Activated CD4-positive, alpha-beta memory T cell treated with anti-CD3 and anti-CD28 coated beads, Interleukin-2, amount 10 ng/mL, durations not matched to agents 7 days and 5 days (primary cell): ENCODE data around the gene NDUFAB1. TPM values are rescaled to one million over a fixed set of nuclear protein-coding genes. Genes with fewer than 3 reads are reported as not detected.
"Not testable (repeated sequence)": the region's sequence is repeated elsewhere in the genome, so short reads cannot be mapped to it uniquely, and the experiment has no call there.

Source experiments
- CTCF ChIA-PET: fragments of 350-600 bp; sonication (Branson Sonifier 250); formaldehyde crosslinking; loops from one replicate; lab custom pipeline; 2021; ENCODE audit warnings: antibody characterized with exemption, inconsistent platforms; lab: Charles Lee
- POLR2A ChIA-PET: fragments of 350-600 bp; sonication (Branson Sonifier 250); formaldehyde crosslinking; loops from one replicate; lab custom pipeline; 2021; ENCODE audit warnings: antibody characterized with exemption; lab: Charles Lee
- DNase-seq: peaks from one replicate; pipeline ENCODE4 v3.0.0-alpha.2; 2020
- H3K27ac Mint-ChIP-seq: one replicate; pipeline ENCODE4 v1.8.0; 2021; ENCODE audit warnings: mild to moderate bottlenecking, mixed read lengths
- H3K27me3 Mint-ChIP-seq: one replicate; pipeline ENCODE4 v1.8.0; 2021; ENCODE audit warnings: mixed read lengths
- H3K36me3 Mint-ChIP-seq: one replicate; pipeline ENCODE4 v1.8.0; 2021; ENCODE audit warnings: low read depth, mixed read lengths
- H3K4me1 Mint-ChIP-seq: one replicate; pipeline ENCODE4 v1.8.0; 2021; ENCODE audit warnings: mixed read lengths
- H3K4me3 Mint-ChIP-seq: one replicate; pipeline ENCODE4 v1.8.0; 2021; ENCODE audit warnings: mild to moderate bottlenecking, mixed read lengths
- H3K9me3 Mint-ChIP-seq: one replicate; pipeline ENCODE4 v1.8.0; 2021; ENCODE audit warnings: mixed read lengths
- total RNA-seq, 2 experiments: library from RNA; stranded (reverse); gene quantifications; one replicate each; pipeline ENCODE4 v1.2.3, GENCODE V29; 2021

The NDUFAB1 gene
- total RNA-seq, 2 experiments from 2014 or later, result 79.8 to 81.1 TPM

DNA sequence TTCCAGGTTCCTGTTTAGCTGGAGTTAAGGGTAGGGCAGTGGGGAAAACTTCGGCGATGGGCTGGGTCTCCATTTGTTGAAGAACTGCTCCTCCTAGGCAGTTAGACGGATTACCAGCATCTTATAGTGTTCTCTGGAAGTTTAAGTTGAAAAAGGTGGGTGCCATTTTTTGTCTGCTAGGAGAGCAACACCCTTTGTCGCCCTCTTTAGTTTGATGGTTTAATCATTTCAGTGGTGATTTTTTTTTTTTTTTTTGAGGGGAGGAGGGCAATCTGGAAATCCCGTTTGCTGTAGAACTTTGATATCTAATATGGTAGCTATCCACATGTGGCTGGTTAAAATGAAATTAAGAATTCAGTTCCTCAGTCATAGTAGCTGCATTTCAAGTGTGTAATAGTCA, 34.5 kb downstream of the NDUFAB1 start:
- H3K4me1 Mint-ChIP-seq, result peaks cover 33% of the 10 kb centered on the region
- no peak overlapping the region for H3K27ac Mint-ChIP-seq
- ChIA-PET CTCF (interaction anchor here (0.9 kb wide), 1 partner anchor 57 kb away, joined by 3 read pairs; no protein-coding TSS in a partner anchor), POLR2A (interaction anchor here (1.3 kb wide), 1 partner anchor 35 kb away, joined by 3 read pairs; the partner anchor contains the start of gene NDUFAB1)
- no peaks in the 10 kb centered on the region for H3K27me3 Mint-ChIP-seq
- no peaks in the 10 kb centered on the region for H3K9me3 Mint-ChIP-seq
- peaks cover 52% of the 10 kb centered on the region for H3K36me3 Mint-ChIP-seq
- no peak overlapping the region for H3K4me3 Mint-ChIP-seq
- no peak for DNase-seq

DNA sequence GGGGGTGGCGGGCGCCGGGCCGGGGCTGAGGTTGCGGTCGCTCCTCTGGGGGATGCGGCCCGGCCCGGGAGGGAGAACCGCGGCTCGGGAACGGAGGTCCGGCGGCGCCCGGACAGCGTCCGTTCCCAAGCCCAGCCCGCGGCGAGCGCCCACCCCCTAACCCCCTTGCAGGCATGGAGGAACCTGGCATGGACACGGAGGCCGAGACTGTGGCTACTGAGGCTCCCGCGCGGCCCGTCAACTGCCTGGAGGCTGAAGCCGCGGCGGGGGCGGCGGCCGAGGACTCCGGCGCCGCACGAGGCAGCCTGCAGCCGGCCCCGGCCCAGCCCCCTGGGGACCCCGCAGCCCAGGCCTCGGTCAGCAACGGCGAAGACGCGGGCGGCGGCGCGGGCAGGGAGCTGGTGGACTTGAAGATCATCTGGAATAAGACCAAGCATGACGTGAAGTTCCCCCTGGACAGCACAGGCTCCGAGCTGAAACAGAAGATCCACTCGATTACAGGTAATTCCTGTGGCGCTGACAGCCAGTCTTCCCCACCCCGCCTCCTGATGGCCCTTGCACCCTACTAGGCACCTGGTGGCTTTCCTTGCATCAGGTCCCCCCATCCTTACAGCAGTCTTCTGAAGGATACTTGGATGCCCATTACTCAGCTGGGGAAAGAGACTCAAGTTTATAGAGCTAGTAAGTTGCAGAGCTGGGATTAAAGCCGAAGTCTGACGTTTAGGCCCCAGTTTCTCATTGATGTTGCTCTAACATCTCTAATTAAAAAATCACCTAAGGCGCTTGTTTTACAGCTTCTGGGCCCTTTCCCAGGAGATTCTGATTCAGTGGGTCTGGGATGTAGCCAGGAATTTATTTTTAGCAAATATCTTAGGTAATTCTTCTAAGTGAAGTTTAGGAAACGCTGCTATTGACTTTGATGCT, 38.1 kb downstream of the NDUFAB1 start:
- Mint-ChIP-seq H3K4me3 (peak overlapping the region; percentile 87), H3K9me3 (no peaks in the 10 kb centered on the region), H3K4me1 (peaks cover 45% of the 10 kb centered on the region), H3K27me3 (no peaks in the 10 kb centered on the region), H3K36me3 (peaks cover 33% of the 10 kb centered on the region), H3K27ac (peak overlapping the region; percentile 81)
- ChIA-PET CTCF (interaction anchor here (0.6 to 2.7 kb wide), 14 partner anchors 11 to 284 kb away, joined by 3 to 17 read pairs (median 4); partner anchors contain the start of genes COG7, NDUFAB1 and PLK1), POLR2A (interaction anchor here (0.7 to 3.3 kb wide), 14 partner anchors 11 to 1172 kb away, joined by 3 to 23 read pairs (median 4); partner anchors contain the start of genes COG7, DCTN5, GGA2 and PALB2)
- DNase-seq, result peak; percentile 28

DNA sequence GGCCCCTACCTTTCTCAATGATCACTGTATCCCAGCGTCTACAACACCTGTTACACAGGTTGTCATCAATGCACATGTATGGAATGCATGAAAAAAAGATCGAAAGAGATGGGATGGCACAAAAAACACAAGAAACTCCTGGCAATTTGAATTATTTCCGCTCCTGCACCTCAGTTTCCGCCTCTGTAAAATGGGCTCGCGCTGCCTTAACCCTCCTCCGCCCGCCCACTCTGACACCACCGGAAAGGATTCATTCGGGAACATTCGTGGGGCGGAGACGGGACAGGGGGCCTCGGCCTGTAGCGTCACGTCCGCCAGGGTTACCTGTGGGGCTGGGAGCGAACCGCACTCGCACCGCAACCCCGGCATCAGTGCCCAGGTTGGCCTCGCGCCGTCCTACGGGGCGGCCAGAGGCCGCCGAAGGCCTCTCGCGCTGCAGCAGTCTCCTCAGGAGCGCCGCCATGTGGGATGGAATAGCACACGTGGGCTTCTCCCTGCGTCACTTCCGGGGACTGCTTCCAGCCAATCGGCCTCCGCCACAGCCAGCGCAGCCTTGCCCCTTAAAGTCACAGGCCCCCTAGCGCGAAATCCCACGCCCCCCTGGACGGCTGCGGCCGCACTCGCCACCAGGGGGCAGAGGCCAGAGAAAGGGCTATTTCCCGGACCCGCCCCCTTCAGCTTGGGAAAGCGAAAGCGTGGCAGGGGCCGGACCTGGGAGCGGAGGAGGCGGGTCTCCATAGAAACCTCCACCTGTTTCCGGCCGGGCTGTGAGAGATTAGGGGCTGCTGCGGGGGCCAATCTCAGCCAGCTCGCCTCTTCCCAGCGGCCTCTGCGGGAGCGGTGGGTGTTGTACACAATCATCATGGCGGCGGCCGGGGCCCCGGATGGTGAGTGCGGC, 39.0 kb downstream of the NDUFAB1 start, which contains the start of the genes EARS2 and UBFD1:
TSS of gene EARS2 (minus strand) at position 470 of the 898 bp plus-strand sequence. CDS start at position 463, 7 bp downstream.
TSS of gene UBFD1 (plus strand) at position 847 of the 898 bp plus-strand sequence. CDS start at position 863, 16 bp downstream.
- no peaks in the 10 kb centered on the region for H3K9me3 Mint-ChIP-seq
- peak within 1 kb of the TSS; percentile 87 for H3K4me3 Mint-ChIP-seq
- peak within 1 kb of the TSS; percentile 81 for H3K27ac Mint-ChIP-seq
- peak; percentile 97 for DNase-seq
- no peaks in the 10 kb centered on the region for H3K27me3 Mint-ChIP-seq
- ChIA-PET CTCF (interaction anchor here (0.7 to 2.7 kb wide), 12 partner anchors 11 to 121 kb away, joined by 3 to 17 read pairs (median 4); partner anchors contain the start of genes COG7, NDUFAB1 and PLK1), POLR2A (interaction anchor here (0.7 to 3.3 kb wide), 15 partner anchors 12 to 1173 kb away, joined by 3 to 23 read pairs (median 4); partner anchors contain the start of genes DCTN5, GGA2, PALB2 and TNRC6A)
- peaks cover 25% of the 10 kb centered on the region for H3K36me3 Mint-ChIP-seq
- H3K4me1 Mint-ChIP-seq, result peaks cover 45% of the 10 kb centered on the region

DNA sequence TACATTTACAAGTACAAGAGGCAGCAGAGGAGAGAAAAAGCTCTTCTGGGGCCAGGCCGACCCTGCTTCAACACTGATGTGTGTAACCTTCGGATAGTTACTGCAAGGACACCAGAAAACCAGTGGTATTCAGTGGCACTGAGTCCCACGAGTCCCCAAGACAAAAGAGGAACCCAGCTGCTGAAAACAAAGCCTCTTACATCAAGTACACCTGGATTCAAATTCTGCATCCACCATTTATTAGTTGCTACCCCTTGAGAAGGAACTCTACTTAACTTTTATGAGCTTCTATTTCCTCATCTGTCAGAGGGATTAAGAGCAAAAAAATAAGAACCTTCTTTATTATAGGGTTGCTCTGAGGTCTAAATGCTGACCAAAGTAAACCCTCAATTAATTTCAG, 41.6 kb downstream of the NDUFAB1 start:
- H3K27me3 Mint-ChIP-seq, result no peaks in the 10 kb centered on the region
- DNase-seq, result no peak
- peaks cover 14% of the 10 kb centered on the region for H3K36me3 Mint-ChIP-seq
- POLR2A ChIA-PET, result interaction anchor here (0.7 to 1.8 kb wide), 3 partner anchors 9 to 51 kb away, joined by 3 to 9 read pairs (median 3); partner anchors contain the start of gene GGA2
- peaks cover 32% of the 10 kb centered on the region for H3K4me1 Mint-ChIP-seq
- H3K27ac Mint-ChIP-seq, result no peak overlapping the region
- no peaks in the 10 kb centered on the region for H3K9me3 Mint-ChIP-seq
- H3K4me3 Mint-ChIP-seq, result no peak overlapping the region
- CTCF ChIA-PET, result interaction anchor here (1.6 to 1.8 kb wide), 2 partner anchors 119 to 121 kb away, joined by 5 to 7 read pairs; no protein-coding TSS in a partner anchor

DNA sequence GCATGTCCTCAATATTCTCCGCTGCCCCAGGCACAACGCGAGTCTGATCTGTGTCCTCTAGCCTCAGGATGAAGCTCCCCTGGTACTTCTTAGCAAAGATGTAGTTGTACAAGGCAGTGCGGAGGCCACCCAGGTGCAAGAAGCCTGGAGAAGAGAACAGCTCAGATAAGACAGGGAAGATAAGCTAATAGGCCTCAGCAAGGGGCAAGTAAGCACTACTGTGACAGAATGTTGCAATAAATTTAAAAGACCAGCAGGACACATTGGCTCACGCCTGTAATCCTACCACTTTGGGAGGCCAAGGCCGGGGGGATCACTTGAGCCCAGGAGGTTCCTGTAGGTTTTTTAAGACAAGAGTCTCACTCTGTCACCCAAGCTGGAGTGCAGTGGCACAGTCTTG, 44.0 kb downstream of the NDUFAB1 start:
- Mint-ChIP-seq H3K4me3 (no peak overlapping the region), H3K36me3 (peaks cover 15% of the 10 kb centered on the region), H3K27ac (no peak overlapping the region), H3K27me3 (no peaks in the 10 kb centered on the region), H3K4me1 (peaks cover 18% of the 10 kb centered on the region), H3K9me3 (no peaks in the 10 kb centered on the region)
- no peak for DNase-seq
- POLR2A ChIA-PET, result no interaction called here
- CTCF ChIA-PET, result interaction anchor here (1.0 kb wide), 1 partner anchor 118 kb away, joined by 3 read pairs; no protein-coding TSS in a partner anchor

DNA sequence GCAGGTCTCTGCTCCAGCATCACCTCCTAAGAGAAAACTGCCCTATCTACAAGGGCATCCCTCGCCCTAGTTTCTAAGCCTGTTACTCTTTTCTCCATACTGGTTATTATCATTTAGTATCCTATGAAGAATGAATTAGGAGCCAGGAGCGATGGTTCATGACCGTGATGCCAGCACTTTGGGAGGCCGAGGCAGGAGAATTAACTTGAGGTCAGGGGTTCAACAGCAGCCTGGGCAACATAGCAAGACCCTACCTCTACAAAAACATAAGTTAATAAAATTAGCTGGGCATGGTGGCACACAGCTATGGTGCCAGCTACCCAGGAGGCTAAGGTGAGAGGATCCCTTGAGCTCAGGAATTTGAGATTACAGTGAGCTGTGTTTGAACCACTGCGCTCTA, 46.2 kb downstream of the NDUFAB1 start:
- CTCF ChIA-PET, result interaction anchor here (1.2 kb wide), 1 partner anchor 10 kb away, joined by 3 read pairs; no protein-coding TSS in a partner anchor
- DNase-seq, result no peak
- POLR2A ChIA-PET, result no interaction called here
- H3K27me3 Mint-ChIP-seq, result no peaks in the 10 kb centered on the region
- H3K27ac Mint-ChIP-seq, result no peak overlapping the region
- peaks cover 22% of the 10 kb centered on the region for H3K36me3 Mint-ChIP-seq
- H3K9me3 Mint-ChIP-seq, result no peaks in the 10 kb centered on the region
- no peak overlapping the region for H3K4me3 Mint-ChIP-seq
- H3K4me1 Mint-ChIP-seq, result no peaks in the 10 kb centered on the region

DNA sequence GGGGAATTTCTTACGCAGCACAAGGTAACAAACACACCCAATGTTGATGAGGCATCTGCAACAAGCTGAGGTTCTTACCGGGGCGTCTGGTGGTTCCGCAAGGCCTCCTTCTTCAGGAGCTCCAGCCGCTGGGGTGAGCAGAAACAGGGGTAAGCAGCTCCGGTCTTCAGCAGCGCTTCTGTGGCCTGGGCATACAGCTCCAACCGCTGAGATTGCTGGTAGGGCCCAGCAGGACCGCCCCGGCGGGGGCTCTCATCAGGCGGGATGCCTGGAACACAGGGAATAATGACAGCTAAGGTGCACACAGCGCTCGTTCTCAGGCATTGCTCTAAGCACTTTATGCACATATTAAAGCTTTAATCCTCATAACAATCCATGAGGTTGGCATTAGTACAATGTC, 51.7 kb downstream of the NDUFAB1 start:
- H3K4me1 Mint-ChIP-seq, result no peaks in the 10 kb centered on the region
- DNase-seq, result no peak
- H3K27me3 Mint-ChIP-seq, result no peaks in the 10 kb centered on the region
- H3K9me3 Mint-ChIP-seq, result no peaks in the 10 kb centered on the region
- POLR2A ChIA-PET, result interaction anchor here (2.8 kb wide), 1 partner anchor 12 kb away, joined by 7 read pairs; the partner anchor contains the start of genes EARS2 and UBFD1
- H3K4me3 Mint-ChIP-seq, result no peak overlapping the region
- no peak overlapping the region for H3K27ac Mint-ChIP-seq
- H3K36me3 Mint-ChIP-seq, result peaks cover 21% of the 10 kb centered on the region
- CTCF ChIA-PET, result interaction anchor here (1.5 kb wide), 1 partner anchor 109 kb away, joined by 5 read pairs; no protein-coding TSS in a partner anchor

DNA sequence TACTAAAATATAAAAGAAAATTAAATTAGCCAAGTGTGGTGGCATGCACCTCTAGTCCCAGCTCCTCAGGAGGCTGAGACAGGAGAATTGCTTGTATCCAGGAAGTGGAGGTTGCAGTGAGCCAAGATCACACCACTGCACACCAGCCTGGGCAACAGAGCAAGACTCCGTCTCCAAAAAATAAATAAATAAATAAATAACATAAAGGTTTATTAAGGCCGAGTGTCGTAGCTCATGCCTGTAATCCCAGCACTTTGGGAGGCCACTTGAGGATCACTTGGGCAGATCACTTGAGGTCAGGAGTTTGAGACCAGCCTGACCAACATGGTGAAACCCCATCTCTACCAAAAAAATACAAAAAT, 55.3 kb downstream of the NDUFAB1 start:
- H3K27me3 Mint-ChIP-seq, H3K9me3 Mint-ChIP-seq, CTCF ChIA-PET, H3K4me3 Mint-ChIP-seq, DNase-seq, H3K36me3 Mint-ChIP-seq, H3K27ac Mint-ChIP-seq, H3K4me1 Mint-ChIP-seq: not testable (repeated sequence)
- POLR2A ChIA-PET, result interaction anchor here (1.2 kb wide), 1 partner anchor 15 kb away, joined by 3 read pairs; no protein-coding TSS in a partner anchor

DNA sequence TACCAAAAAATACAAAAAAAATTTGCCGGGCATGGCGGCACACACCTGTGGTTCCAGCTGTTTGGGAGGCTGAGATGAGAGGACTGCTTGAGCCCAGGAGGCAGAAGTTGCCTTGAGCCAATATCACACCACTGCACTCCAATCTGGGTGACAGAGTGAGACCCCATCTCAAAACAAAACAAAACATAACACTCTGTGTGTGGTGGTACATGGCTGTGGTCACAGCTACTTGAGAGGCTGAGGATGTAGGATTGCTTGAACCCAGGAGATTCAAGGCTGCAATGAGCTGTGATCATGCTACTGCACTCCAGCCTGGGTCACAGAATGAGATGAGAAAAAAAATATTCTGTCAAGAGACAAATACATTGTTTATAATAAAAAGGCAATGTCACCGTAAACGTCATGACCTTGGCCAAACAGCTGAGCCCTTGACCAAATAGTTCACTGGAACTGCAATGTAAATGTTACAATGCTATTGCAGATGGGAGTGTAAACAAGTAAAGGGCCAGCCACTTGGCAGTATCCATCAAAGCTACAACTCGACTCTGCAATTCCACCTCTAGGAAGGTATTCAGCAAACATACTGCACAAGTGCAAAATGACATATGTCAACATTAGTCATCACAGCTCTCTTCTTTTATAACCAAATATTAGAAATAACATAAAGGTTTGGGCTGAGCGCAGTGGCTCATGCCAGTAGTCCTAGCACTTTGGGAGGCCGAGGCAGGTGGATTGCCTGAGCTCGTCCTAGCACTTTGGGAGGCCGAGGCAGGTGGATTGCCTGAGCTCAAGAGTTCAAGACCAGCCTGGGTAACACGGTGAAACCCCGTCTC, 55.9 kb downstream of the NDUFAB1 start:
- H3K36me3 Mint-ChIP-seq, result peaks cover 6% of the 10 kb centered on the region
- CTCF ChIA-PET, result interaction anchor here (1.2 to 2.1 kb wide), 3 partner anchors 10 to 105 kb away, joined by 3 to 8 read pairs (median 4); no protein-coding TSS in a partner anchor
- peaks cover 7% of the 10 kb centered on the region for H3K4me1 Mint-ChIP-seq
- H3K27me3 Mint-ChIP-seq, result no peaks in the 10 kb centered on the region
- no peak for DNase-seq
- no peak overlapping the region for H3K27ac Mint-ChIP-seq
- H3K4me3 Mint-ChIP-seq, result no peak overlapping the region
- POLR2A ChIA-PET, result interaction anchor here (1.2 kb wide), 1 partner anchor 16 kb away, joined by 3 read pairs; no protein-coding TSS in a partner anchor
- H3K9me3 Mint-ChIP-seq, result no peaks in the 10 kb centered on the region

DNA sequence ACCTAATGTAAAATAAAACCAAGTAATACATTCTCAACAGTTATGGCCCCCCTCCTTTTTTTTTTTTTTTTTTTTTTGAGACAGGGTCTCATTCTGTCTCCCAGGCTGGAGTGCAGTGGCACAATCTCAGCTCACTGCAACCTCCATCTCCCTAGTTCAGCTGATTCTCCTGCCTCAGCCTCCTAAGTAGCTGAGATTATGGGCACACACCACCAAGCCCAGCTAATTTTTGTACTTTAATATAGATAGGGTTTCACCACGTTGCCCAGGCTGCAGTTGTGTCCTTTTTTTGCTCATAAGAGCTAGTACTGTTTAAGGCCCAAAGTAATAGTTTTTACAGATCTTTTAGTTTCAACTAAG, 57.2 kb downstream of the NDUFAB1 start:
- H3K36me3 Mint-ChIP-seq, result peaks cover 11% of the 10 kb centered on the region
- no peaks in the 10 kb centered on the region for H3K27me3 Mint-ChIP-seq
- H3K27ac Mint-ChIP-seq, result no peak overlapping the region
- no peak overlapping the region for H3K4me3 Mint-ChIP-seq
- POLR2A ChIA-PET, result no interaction called here
- CTCF ChIA-PET, result interaction anchor here (0.6 to 2.1 kb wide), 5 partner anchors 17 to 339 kb away, joined by 3 to 8 read pairs (median 4); no protein-coding TSS in a partner anchor
- DNase-seq, result no peak
- H3K4me1 Mint-ChIP-seq, result peaks cover 7% of the 10 kb centered on the region
- H3K9me3 Mint-ChIP-seq, result no peaks in the 10 kb centered on the region

DNA sequence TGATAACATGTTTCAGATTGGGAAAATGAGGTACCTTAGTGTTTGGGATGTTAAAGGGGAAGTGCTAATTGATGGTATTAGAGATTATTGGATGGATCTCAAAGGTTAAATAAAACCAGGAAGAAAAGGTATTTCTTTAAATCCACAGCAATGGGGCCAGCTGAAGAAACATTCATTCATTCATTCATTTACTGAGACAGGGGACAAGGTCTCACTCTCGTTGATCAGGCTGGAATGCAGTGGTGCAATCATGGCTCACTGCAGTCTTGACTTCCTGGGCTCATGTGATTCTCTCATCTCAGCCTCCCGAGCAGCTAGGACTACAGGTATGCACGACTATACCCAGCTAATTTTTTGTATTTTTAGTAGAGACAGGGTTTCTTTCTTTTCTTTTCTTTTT, 58.7 kb downstream of the NDUFAB1 start:
- H3K4me3 Mint-ChIP-seq, result no peak overlapping the region
- peaks cover 7% of the 10 kb centered on the region for H3K4me1 Mint-ChIP-seq
- peaks cover 15% of the 10 kb centered on the region for H3K36me3 Mint-ChIP-seq
- CTCF ChIA-PET, result interaction anchor here (1.7 kb wide), 1 partner anchor 20 kb away, joined by 4 read pairs; the partner anchor contains the start of gene UBFD1
- H3K27me3 Mint-ChIP-seq, result no peaks in the 10 kb centered on the region
- POLR2A ChIA-PET, result no interaction called here
- no peak for DNase-seq
- H3K9me3 Mint-ChIP-seq, result no peaks in the 10 kb centered on the region
- H3K27ac Mint-ChIP-seq, result peak overlapping the region; percentile 16
